Gastroesophageal sphincter (tissue), 3 donors: ENCODE data around the gene GRHL1.

Experiments used
- CTCF ChIP-seq, 4 experiments: fragments of 200-600 bp in 2 of 4; fragments of 450-650 bp in 2 of 4; sonication (generic) in 1 of 4; IDR thresholded peaks; one replicate each; pipeline ENCODE4 v1.5.1; 2017 to 2019; ENCODE audit warnings: antibody characterized with exemption in 4 of 4, mild to moderate bottlenecking in 2 of 4, moderate library complexity in 2 of 4
- EP300 ChIP-seq: sonication (generic); formaldehyde crosslinking; IDR thresholded peaks from one replicate; pipeline ENCODE4 v1.6.1; 2017; ENCODE audit warnings: antibody characterized with exemption, mild to moderate bottlenecking
- POLR2A ChIP-seq, 2 donors: fragments of 450-650 bp; IDR thresholded peaks; one replicate each; pipeline ENCODE4 v1.6.1; 2017; ENCODE audit warnings: antibody characterized with exemption in 2 of 2, mild to moderate bottlenecking in 2 of 2, moderate library complexity in 1 of 2
- POLR2AphosphoS5 ChIP-seq: sonication (generic); formaldehyde crosslinking; IDR thresholded peaks from one replicate; pipeline ENCODE4 v1.6.1; 2017; ENCODE audit warnings: antibody characterized with exemption

GRCh38 chr2:9968553-9969497 is 17.3 kb downstream of the GRHL1 start:
- TF ChIP-seq POLR2A (IDR thresholded peaks at IDR 0.05) (no peak), CTCF (IDR thresholded peaks at IDR 0.05) (no peak), POLR2AphosphoS5 (no peak), EP300 (no peak)
